ENCODE measurements around the gene ATP10B.
"Not testable (repeated sequence)": the region's sequence is repeated elsewhere in the genome, so short reads cannot be mapped to it uniquely, and the experiment has no call there.

Gene ATP10B

DNA sequence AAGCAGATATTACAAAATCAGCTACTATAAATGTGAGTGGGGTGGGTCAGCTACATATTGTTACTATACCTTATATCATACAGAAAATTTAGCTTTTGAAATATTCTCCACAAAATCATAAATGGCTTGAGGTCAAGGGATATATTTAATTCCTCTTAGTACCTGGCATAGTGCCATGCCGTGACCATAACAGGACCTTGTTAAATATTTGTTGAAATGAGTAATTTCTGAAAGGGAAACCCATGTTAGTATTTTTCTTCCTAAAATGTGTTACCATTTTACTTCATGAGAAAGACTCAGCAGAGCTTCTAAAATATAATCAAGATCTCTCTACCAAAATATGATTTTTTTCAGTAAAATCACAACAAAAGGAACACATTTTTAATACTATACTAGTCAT is 14.8 kb downstream of the ATP10B start:
- no peak overlapping the region for H3K27ac ChIP-seq
- TF ChIP-seq, protein P1, sequence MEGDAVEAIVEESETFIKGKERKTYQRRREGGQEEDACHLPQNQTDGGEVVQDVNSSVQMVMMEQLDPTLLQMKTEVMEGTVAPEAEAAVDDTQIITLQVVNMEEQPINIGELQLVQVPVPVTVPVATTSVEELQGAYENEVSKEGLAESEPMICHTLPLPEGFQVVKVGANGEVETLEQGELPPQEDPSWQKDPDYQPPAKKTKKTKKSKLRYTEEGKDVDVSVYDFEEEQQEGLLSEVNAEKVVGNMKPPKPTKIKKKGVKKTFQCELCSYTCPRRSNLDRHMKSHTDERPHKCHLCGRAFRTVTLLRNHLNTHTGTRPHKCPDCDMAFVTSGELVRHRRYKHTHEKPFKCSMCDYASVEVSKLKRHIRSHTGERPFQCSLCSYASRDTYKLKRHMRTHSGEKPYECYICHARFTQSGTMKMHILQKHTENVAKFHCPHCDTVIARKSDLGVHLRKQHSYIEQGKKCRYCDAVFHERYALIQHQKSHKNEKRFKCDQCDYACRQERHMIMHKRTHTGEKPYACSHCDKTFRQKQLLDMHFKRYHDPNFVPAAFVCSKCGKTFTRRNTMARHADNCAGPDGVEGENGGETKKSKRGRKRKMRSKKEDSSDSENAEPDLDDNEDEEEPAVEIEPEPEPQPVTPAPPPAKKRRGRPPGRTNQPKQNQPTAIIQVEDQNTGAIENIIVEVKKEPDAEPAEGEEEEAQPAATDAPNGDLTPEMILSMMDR (conservative IDR thresholded peaks at IDR 0.05) = no peak

DNA sequence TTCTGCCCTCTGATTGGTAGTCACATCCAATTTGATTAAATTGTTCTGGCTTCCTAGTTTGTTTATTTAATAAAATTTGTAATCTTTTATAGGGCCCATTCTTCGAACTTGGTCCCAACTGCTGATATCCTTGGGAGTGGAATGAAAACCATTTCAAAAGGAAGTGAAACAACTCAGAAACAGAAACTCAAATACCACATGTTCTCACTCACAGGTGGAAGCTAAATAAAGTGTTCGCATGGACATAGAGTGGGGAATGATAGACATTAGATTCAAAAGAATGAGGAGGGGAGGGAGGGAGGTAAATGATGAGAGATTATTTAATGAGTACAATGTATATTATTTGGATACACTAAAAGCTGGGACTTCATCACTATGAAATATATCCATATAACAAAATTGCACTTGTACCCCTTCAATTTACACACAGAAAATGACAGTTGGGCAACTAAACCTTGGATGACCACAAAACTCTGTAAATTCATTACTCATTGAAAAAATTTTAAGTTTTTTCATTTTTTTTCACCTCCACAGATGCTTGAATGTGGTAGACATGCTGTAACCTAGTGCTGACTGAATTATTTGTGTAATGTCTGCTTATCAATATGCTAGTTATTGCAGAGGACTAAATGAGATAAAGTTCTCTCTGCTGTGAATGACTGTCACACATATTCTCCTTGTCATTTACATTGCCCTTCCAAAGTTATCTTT is 16.0 kb downstream of the ATP10B start:
- TF ChIP-seq, protein P1 (conservative IDR thresholded peaks at IDR 0.05) = no peak
- H3K27ac ChIP-seq = no peak overlapping the region

- TF ChIP-seq, protein P1 (conservative IDR thresholded peaks at IDR 0.05) = no peak
These were observed 16.6 kb downstream of the ATP10B start for GRCh38 chr5:160835376-160835775.

GRCh38 chr5:160833806-160834205 is 18.2 kb downstream of the ATP10B start:
- no peak overlapping the region for H3K27ac ChIP-seq
- TF ChIP-seq, protein P1 (conservative IDR thresholded peaks at IDR 0.05) = no peak

More at GRCh38 chr5:160835376-160835775, 16.6 kb downstream of the ATP10B start:
- H3K27ac ChIP-seq = no peak overlapping the region

DNA sequence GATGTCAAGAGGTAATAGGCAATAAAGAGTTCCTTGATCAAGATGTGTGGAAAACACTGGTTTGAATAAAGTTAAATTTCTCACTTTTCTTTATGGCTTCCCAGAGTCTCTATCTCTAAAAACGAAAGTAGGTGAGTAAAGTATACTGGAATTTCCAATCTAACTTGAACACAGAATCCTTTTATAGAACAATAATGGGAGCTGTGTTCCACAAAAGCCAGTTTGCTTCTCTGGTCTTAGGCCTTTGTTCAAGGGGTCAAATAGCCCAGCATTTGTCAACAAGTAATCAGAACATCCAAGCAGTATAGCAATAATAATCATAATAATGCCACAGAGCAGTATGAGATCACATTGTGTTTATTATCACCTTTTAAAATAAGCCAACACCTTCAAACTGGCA is 20.2 kb downstream of the ATP10B start:
- TF ChIP-seq, protein P1 (conservative IDR thresholded peaks at IDR 0.05) = no peak
- no peak overlapping the region for H3K27ac ChIP-seq

- no peak overlapping the region for H3K27ac ChIP-seq
- TF ChIP-seq, protein P1 (conservative IDR thresholded peaks at IDR 0.05) = no peak
These were observed 27.6 kb downstream of the ATP10B start for GRCh38 chr5:160824301-160825001.

DNA sequence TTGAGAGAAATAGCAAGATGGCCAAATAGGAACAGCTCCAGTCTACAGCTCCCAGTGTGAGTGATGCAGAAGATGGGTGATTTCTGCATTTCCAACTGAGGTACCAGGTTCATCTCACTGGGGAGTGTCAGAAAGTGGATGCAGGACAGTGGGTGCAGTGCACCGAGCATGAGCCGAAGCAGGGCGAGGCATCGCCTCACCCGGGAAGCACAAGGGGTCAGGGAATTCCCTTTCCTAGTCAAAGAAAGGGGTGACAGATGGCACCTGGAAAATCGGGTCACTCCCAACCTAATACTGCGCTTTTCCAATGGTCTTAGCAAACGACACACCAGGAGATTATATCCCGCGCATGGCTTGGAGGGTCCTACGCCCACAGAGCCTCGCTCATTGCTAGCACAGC is 39.0 kb downstream of the ATP10B start:
- H3K27ac ChIP-seq = not testable (repeated sequence)

GRCh38 chr5:160805376-160805775 is 46.6 kb downstream of the ATP10B start:
- no peak overlapping the region for H3K27ac ChIP-seq
- TF ChIP-seq, protein P1 (conservative IDR thresholded peaks at IDR 0.05) = no peak

Data from VCaP (cell line).